HG03139 (cell line): ENCODE data around the gene VTCN1.
"Not testable (repeated sequence)": the region's sequence is repeated elsewhere in the genome, so short reads cannot be mapped to it uniquely, and the experiment has no call there.

Source experiments
- ATAC-seq: cut with Tn5 transposase; IDR thresholded peaks from one replicate; pipeline ENCODE4 v1.9.1; 2021; ENCODE audit not compliant: unreplicated experiment

The VTCN1 gene

GRCh38 chr1:117101858-117102257 is 108.9 kb downstream of the VTCN1 start:
- ATAC-seq: not testable (repeated sequence)

GRCh38 chr1:117101334-117101733 is 109.4 kb downstream of the VTCN1 start:
- no peak for ATAC-seq

GRCh38 chr1:117098287-117098890 is 112.3 kb downstream of the VTCN1 start:
- no peak for ATAC-seq

GRCh38 chr1:117097443-117097842 is 113.3 kb downstream of the VTCN1 start:
- no peak for ATAC-seq

GRCh38 chr1:117096951-117097408 is 113.7 kb downstream of the VTCN1 start:
- no peak for ATAC-seq

- ATAC-seq: no peak
Observed at GRCh38 chr1:117094841-117095604, 115.7 kb downstream of the VTCN1 start.

GRCh38 chr1:117093870-117094621 is 116.7 kb downstream of the VTCN1 start:
- peak; percentile 83 for ATAC-seq
